ENCODE results near the gene ADAD1.
A peak's percentile ranks its signal among the peaks of the same experiment; 100 is the strongest.
"Not testable (repeated sequence)": the region's sequence is repeated elsewhere in the genome, so short reads cannot be mapped to it uniquely, and the experiment has no call there.

ADAD1 gene

GRCh38 chr4:122378711-122379110 is at the start of gene ADAD1:
TSS of gene ADAD1 (plus strand) at chr4:122379011. CDS start at chr4:122380070, 1,059 bp downstream.
- DNase-seq (ENCODE audit: low read depth): no peak

DNA sequence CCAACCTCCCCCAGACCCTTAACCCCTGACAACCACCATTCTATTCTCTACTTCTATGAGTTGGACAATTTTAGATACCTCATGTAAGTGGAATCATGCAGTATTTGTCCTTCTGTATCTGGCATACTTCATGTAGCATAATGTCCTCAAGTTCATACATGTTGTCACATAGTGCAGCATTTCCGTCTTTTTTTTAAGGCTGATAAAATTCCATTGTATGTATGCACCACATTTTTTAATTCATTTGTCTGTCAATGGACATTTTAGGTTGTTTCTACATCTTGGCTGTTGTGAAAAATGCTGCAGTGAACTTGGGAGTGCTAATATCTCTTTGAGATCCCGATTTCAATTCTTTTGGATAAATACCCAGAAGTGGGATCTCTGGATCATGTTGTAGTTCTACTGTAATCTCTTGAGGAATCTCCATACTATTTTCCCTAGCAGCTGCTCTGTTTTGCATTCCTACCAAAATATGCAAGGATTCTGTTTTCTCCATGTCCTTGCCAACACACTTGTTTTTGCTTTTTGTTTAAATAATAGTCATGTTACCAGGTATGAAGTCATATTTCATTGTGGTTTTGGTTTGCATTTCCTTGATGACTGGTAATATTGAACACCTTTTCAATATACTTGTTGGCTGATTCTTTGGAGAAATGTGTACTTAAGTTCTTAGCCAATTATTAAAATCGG is 48.8 kb upstream of the ADAD1 start:
- peak; percentile 67 for DNase-seq (ENCODE audit: low read depth)

- DNase-seq (ENCODE audit: low read depth): no peak
Observed at GRCh38 chr4:122331195-122331594, 47.6 kb upstream of the ADAD1 start.

- no peak for DNase-seq (ENCODE audit: low read depth)
Observed at GRCh38 chr4:122334828-122335227, 44.0 kb upstream of the ADAD1 start.

GRCh38 chr4:122341886-122342285 is 36.9 kb upstream of the ADAD1 start:
- peak; percentile 88 for DNase-seq (ENCODE audit: low read depth)

DNA sequence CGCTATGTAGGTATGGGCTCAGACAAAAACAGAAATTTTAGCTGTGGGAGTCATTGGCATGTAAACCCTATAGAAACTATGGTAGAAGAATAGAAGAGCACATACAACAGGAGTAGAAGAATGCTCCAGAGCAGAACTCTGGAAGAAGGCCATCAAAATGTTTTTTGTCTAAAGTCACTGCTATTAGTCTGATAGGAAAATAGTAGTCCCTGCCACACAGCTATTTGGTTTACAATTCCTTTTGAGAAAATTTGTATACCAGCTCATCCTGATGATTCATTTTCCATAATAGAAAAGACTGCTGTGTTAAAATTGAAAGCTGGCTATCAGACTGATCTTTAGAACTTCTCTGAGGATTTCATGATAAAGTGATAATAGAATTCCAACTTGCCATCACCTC is 32.8 kb upstream of the ADAD1 start:
- peak; percentile 69 for DNase-seq (ENCODE audit: low read depth)

DNA sequence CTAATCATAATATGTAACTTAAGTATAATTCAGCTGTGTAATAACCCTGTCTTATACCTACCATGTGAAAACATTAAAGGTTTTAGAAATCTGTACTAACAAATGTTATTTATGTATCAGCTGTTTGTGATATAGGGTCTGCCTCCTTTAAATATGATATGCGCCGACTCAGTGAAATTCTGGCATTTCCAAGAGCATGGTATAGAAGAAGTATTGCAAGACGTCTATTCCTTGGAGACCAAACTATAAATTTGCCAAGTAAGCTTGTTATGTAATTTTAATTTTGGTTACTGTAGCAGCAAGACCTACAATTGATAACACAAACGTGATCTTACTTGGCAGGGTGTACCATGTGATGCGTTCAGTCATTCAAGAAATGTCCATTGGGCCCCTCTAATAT is 32.3 kb upstream of the ADAD1 start:
- DNase-seq (ENCODE audit: low read depth): no peak

DNA sequence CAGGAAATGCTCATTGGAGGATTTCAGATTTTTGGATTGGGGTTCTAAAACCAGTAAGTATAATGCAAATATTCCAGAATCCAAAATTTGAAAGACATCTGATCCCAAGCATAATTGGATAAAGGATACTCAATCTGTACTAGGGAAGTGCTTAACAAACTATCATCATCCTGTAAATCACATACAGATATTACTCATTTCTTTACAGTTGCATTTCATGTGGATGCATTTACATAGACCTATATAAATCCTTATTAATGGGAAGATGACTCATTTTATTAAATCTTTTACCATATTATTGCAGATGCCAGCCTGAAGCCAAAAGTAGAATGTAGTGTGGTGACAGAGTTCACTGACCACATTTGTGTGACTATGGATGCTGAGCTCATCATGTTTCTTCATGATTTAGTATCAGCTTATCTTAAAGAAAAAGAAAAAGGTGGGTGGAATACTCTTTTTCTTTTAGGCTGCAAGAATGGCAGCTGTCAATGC is 22.4 kb upstream of the ADAD1 start:
- DNase-seq (ENCODE audit: low read depth): no peak

DNA sequence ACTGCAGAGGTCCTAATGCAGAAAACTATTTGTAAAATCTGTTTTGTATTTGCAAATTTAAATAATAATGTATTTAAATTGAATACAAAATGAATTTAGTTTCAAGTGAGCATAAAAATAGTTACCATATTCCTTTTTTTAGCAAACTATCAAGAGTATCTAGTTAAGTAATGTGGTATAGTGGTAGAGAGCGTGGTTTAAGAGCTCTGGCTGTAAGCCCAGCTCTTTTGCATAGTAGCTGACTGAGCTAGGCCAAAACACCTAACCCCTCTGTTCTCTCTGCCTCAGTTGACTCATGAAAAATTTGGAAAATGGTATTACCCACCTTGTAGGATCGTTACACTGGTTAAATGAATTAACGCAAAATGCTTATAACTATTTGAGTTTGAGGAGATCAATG is 18.1 kb upstream of the ADAD1 start:
- no peak for DNase-seq (ENCODE audit: low read depth)

DNA sequence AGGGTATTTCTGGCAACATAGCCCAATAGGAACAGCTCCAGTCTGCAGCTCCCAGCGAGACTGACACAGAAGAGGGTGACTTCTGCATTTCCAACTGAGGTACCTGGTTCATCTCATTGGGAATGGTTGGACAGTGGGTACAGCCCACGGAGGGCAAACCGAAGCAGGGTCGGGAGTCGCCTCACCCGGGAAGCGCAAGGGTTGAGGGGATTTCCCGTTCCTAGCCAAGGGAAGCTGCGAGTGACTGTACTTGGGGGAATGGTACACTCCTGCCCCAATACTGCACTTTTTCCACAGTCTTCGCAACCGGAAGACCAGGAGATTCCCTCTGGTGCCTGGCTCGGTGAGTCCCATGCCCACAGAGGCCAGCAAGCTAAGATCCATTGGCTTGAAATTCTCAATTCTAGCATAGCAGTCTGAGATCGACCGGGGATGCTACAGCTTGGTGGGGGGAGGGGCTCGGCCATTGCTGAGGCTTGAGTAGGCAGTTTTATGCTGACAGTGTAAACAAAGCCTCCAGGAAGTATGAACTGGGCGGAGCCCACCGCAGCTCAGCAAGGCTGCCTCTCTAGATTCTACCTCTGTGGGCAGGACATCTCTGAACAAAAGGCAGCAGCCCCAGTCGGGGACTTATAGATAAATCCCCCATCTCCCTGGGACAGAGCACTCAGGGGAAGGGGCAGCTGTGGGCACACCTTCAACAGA is 14.0 kb upstream of the ADAD1 start:
- DNase-seq (ENCODE audit: low read depth): no peak

- not testable (repeated sequence) for DNase-seq (ENCODE audit: low read depth)
Observed at GRCh38 chr4:122368786-122369185, 10.0 kb upstream of the ADAD1 start.

DNA sequence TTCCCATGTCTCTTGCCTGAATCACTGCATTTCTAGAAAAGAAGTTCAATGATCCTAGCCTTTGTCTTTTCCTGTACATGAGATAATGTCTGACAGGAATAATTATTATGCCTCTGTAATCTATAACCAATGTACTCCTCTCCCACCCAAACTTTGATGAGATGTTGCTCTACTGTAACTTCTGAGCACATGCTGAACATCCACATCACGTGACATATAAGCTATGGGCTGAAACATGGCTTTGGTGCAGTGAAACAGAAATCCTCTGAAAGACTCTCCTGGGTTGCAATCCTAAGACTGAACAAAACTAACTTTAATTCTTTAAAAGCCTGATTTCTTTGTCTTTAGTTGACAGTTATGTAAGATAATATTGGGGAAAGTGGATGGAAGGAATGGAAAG is 1.5 kb upstream of the ADAD1 start:
- DNase-seq (ENCODE audit: low read depth): no peak

GRCh38 chr4:122379239-122379638 is 428 bp downstream of the ADAD1 start:
- DNase-seq (ENCODE audit: low read depth): no peak

GRCh38 chr4:122383341-122383740 is 4.5 kb downstream of the ADAD1 start:
- DNase-seq (ENCODE audit: low read depth): no peak

GRCh38 chr4:122384245-122384644 is 5.4 kb downstream of the ADAD1 start:
- no peak for DNase-seq (ENCODE audit: low read depth)

- DNase-seq (ENCODE audit: low read depth): no peak
Observed at GRCh38 chr4:122393276-122393675, 14.5 kb downstream of the ADAD1 start.

GRCh38 chr4:122403861-122404260 is 25.1 kb downstream of the ADAD1 start:
- DNase-seq (ENCODE audit: low read depth): no peak

- DNase-seq (ENCODE audit: low read depth): no peak
Observed at GRCh38 chr4:122412547-122412946, 33.7 kb downstream of the ADAD1 start.

DNA sequence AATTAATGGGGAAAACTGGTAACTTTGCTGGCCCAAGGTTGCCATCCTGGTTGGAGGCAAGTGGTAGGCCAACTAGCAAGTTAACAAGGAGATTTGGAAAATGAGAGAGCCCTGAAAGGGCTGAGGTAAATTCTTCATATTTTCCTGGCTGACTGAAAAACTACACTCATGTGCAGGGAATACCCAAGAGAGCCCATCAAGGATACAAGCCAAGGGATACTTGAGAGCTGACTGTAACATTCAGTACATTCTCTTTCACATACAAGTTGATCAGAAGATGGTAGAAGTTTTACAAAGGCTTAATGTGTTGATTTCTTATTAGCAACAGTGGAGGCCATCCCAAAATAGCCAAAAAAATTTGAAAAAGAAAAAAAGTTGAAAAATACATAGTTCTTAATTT is 44.4 kb downstream of the ADAD1 start:
- DNase-seq (ENCODE audit: low read depth): no peak

GRCh38 chr4:122431351-122431750 is 52.5 kb downstream of the ADAD1 start:
- DNase-seq (ENCODE audit: low read depth): no peak

DNA sequence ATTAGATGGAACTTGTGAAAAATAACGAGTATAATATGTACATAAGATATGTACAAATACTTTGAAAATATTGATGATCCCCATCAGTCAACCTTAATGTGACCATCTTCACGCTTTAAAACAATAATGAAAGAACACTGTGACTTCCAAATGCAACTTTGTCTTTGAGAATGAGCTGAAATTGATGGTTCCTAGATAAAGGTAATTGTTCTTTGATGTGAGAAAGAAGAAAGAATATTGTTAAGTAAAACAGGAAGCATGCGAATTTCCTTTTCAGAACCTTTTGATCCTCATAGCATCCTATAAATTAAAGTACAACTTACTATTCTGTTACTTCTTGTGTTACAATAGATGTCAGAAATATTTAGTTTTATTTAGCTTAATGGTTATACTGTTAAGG is 55.5 kb downstream of the ADAD1 start:
- DNase-seq (ENCODE audit: low read depth): no peak

DNA sequence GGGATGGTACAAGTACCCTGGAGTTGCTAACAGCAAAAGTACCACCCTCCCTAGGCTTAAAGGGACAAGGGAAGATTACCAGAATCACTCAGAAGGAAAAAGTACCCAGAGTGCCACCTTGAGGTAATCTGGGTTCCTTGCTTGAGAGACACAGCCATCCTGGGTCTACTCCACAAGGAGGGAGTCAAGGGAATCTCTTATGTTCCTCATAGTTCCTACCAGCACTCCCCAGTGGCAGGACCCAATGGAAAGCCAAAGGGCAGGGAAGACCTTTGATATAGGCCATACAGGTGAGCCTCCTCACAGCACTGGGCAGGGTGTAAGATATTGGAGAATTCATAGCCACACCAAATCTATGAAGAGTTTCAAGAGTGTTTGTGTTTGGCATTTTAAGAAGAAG is 72.0 kb downstream of the ADAD1 start:
- peak; percentile 33 for DNase-seq (ENCODE audit: low read depth)

GRCh38 chr4:122453384-122453995 is 74.7 kb downstream of the ADAD1 start:
- no peak for DNase-seq (ENCODE audit: low read depth)
